GM12878 (cell line): ENCODE data around the gene STAC2.

Experiments used
- CTCF ChIP-seq, 3 experiments: IDR thresholded peaks in 2 of 3; conservative IDR thresholded peaks in 1 of 3; 2 replicates each; pipeline ENCODE4 v1.5.1; 2011; ENCODE audit warnings: low read depth in 3 of 3, low read length in 3 of 3, mild to moderate bottlenecking in 3 of 3, control low read depth in 2 of 3, moderate library complexity in 2 of 3, inconsistent platforms in 1 of 3, mixed read lengths in 1 of 3; ENCODE audit not compliant: control insufficient read depth in 2 of 3, insufficient read depth in 1 of 3; ENCODE audit errors: extremely low read depth in 1 of 3
- EZH2 ChIP-seq: IDR thresholded peaks from 2 replicates; pipeline ENCODE4 v1.6.1; 2012; ENCODE audit warnings: low read depth, mild to moderate bottlenecking, control low read depth, inconsistent platforms, low read length, borderline replicate concordance; ENCODE audit not compliant: control insufficient read depth
- GABPA ChIP-seq: IDR thresholded peaks from 2 replicates; pipeline ENCODE4 v1.6.1; 2014; ENCODE audit warnings: antibody characterized with exemption, low read depth, mild to moderate bottlenecking, inconsistent platforms
- HDAC2 ChIP-seq: fragments of 200-600 bp; sonication (generic); IDR thresholded peaks from 2 replicates; pipeline ENCODE4 v1.6.1; 2017
- MYC ChIP-seq: IDR thresholded peaks from 2 replicates; pipeline ENCODE4 v1.6.1; 2011; ENCODE audit warnings: mild to moderate bottlenecking, low read length, moderate library complexity, inconsistent platforms; ENCODE audit not compliant: insufficient read depth, insufficient replicate concordance, insufficient read length, severe bottlenecking
- POLR2A ChIP-seq: IDR thresholded peaks from 2 replicates; pipeline ENCODE4 v1.6.1; 2011; ENCODE audit warnings: low read depth, mild to moderate bottlenecking, low read length
- POLR2AphosphoS5 ChIP-seq: IDR thresholded peaks from 2 replicates; pipeline ENCODE4 v1.6.1; 2011; ENCODE audit warnings: mild to moderate bottlenecking, low read length, inconsistent platforms
- TARDBP ChIP-seq: IDR thresholded peaks from 2 replicates; pipeline ENCODE4 v1.6.1; 2016; ENCODE audit warnings: borderline replicate concordance
- TF ChIP-seq, protein P1 (sequence below): fragments of 450-650 bp; IDR thresholded peaks from 2 replicates; pipeline ENCODE4 v1.6.1; 2017; ENCODE audit warnings: borderline replicate concordance

- no peak for TF ChIP-seq CTCF (IDR thresholded peaks at IDR 0.05 in 2 of 3, conservative IDR thresholded peaks at IDR 0.05 in 1 of 3; ENCODE audit: control insufficient read depth in 2 of 3, extremely low read depth in 1 of 3, insufficient read depth in 1 of 3, low read depth in 3 of 3, low read length in 3 of 3)
- no peak for TF ChIP-seq MYC
- TF ChIP-seq GABPA = no peak
- TF ChIP-seq TARDBP = no peak
- TF ChIP-seq POLR2AphosphoS5 = no peak
- TF ChIP-seq POLR2A = no peak
- TF ChIP-seq, protein P1, sequence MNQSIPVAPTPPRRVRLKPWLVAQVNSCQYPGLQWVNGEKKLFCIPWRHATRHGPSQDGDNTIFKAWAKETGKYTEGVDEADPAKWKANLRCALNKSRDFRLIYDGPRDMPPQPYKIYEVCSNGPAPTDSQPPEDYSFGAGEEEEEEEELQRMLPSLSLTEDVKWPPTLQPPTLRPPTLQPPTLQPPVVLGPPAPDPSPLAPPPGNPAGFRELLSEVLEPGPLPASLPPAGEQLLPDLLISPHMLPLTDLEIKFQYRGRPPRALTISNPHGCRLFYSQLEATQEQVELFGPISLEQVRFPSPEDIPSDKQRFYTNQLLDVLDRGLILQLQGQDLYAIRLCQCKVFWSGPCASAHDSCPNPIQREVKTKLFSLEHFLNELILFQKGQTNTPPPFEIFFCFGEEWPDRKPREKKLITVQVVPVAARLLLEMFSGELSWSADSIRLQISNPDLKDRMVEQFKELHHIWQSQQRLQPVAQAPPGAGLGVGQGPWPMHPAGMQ = no peak
- TF ChIP-seq HDAC2 = no peak
- TF ChIP-seq EZH2 = no peak
These were observed at the start of gene STAC2 for GRCh38 chr17:39225308-39225958.
